ENCODE results near the gene CDK5R1. TPM values are rescaled to one million over a fixed set of nuclear protein-coding genes. Genes with fewer than 3 reads are reported as not detected.

Gene CDK5R1
- total RNA-seq, 1 experiment from 2014 or later = 9.9 TPM

- no peaks in the 10 kb centered on the region for H3K36me3 Mint-ChIP-seq
- peak overlapping the region; percentile 18; the same call in 1 of the 2 replicates for H3K27ac Mint-ChIP-seq
- TF ChIP-seq, protein P1, sequence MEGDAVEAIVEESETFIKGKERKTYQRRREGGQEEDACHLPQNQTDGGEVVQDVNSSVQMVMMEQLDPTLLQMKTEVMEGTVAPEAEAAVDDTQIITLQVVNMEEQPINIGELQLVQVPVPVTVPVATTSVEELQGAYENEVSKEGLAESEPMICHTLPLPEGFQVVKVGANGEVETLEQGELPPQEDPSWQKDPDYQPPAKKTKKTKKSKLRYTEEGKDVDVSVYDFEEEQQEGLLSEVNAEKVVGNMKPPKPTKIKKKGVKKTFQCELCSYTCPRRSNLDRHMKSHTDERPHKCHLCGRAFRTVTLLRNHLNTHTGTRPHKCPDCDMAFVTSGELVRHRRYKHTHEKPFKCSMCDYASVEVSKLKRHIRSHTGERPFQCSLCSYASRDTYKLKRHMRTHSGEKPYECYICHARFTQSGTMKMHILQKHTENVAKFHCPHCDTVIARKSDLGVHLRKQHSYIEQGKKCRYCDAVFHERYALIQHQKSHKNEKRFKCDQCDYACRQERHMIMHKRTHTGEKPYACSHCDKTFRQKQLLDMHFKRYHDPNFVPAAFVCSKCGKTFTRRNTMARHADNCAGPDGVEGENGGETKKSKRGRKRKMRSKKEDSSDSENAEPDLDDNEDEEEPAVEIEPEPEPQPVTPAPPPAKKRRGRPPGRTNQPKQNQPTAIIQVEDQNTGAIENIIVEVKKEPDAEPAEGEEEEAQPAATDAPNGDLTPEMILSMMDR (IDR thresholded peaks at IDR 0.05) = no peak
- TF ChIP-seq TEAD1 (CRISPR knock-in tag; IDR thresholded peaks at IDR 0.05) (no peak), NFATC4 (CRISPR knock-in tag; IDR thresholded peaks at IDR 0.05) (no peak), ZNF219 (CRISPR knock-in tag; IDR thresholded peaks at IDR 0.05; ENCODE audit: borderline replicate concordance) (no peak), SP1 (CRISPR knock-in tag; conservative IDR thresholded peaks at IDR 0.05) (no peak), IRF2 (CRISPR knock-in tag; IDR thresholded peaks at IDR 0.05; ENCODE audit: borderline replicate concordance, low read depth) (no peak), GRHL2 (CRISPR knock-in tag; IDR thresholded peaks at IDR 0.05; ENCODE audit: insufficient replicate concordance, severe bottlenecking) (no peak), FOXP1 (CRISPR knock-in tag; IDR thresholded peaks at IDR 0.05; ENCODE audit: borderline replicate concordance) (no peak), TEAD4 (CRISPR knock-in tag; IDR thresholded peaks at IDR 0.05) (no peak), FOXJ3 (CRISPR knock-in tag; IDR thresholded peaks at IDR 0.05; ENCODE audit: borderline replicate concordance) (no peak), TCF7 (CRISPR knock-in tag; IDR thresholded peaks at IDR 0.05; ENCODE audit: low read depth) (no peak), CDX4 (CRISPR knock-in tag; IDR thresholded peaks at IDR 0.05; ENCODE audit: borderline replicate concordance) (no peak), TP53 (CRISPR knock-in tag; IDR thresholded peaks at IDR 0.05) (no peak)
- no peak for DNase-seq (ENCODE audit: low spot score)
- no peaks in the 10 kb centered on the region for H3K9me3 Mint-ChIP-seq
- CTCF ChIA-PET = interaction anchor here (0.6 to 1.6 kb wide), 5 partner anchors 24 to 90 kb away, joined by 3 to 4 read pairs (median 4); partner anchors contain the start of genes CDK5R1 and PSMD11
- ATAC-seq = no peak
- peaks cover 71% of the 10 kb centered on the region for H3K4me1 Mint-ChIP-seq
- POLR2A ChIA-PET = interaction anchor here (1.3 kb wide), 1 partner anchor 29 kb away, joined by 3 read pairs; no protein-coding TSS in a partner anchor
- H3K27me3 Mint-ChIP-seq (ENCODE audit: low read depth) = peaks cover 6% of the 10 kb centered on the region
- H3K4me3 Mint-ChIP-seq = peak overlapping the region; percentile 34
Measured at GRCh38 chr17:32517982-32518381, 31.2 kb downstream of the CDK5R1 start.

DNA sequence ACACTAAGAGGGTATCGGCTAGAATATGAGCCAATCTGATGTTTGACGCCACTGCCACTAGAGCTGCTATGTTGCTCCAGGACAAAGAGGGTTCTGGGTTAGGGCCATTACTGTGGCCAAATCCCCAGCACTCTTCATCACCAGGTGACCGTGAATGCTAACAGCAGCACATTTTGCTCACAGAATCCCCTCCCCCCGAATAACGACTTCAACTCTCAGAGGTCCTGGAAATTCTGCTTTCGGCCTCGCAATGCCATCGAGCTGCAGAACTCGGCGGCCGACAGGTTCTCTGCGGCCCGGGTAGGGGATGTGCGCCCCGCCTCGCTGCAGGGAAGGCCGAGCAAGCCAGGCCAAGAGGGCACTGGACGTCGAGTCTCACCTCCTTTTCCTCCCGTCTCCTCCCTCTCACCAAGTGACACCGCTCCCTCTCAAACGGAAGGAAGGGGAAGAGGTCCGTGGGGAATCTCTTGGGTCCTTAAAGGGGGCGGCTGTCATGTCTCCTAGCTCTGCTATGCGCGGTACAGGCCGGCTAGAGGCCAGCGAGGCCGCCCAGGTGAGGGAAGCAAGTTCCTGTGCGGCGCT is 31.9 kb downstream of the CDK5R1 start:
- peak overlapping the region; percentile 72 for H3K4me3 Mint-ChIP-seq
- CTCF ChIA-PET = interaction anchor here (0.6 to 1.6 kb wide), 7 partner anchors 23 to 359 kb away, joined by 3 to 5 read pairs (median 4); partner anchors contain the start of genes CDK5R1 and PSMD11
- no peaks in the 10 kb centered on the region for H3K9me3 Mint-ChIP-seq
- H3K36me3 Mint-ChIP-seq = no peaks in the 10 kb centered on the region
- DNase-seq (ENCODE audit: low spot score) (no peak), ATAC-seq (peak; percentile 39)
- peaks cover 78% of the 10 kb centered on the region for H3K4me1 Mint-ChIP-seq
- POLR2A ChIA-PET = interaction anchor here (0.6 to 1.3 kb wide), 2 partner anchors 12 to 28 kb away, joined by 3 read pairs; no protein-coding TSS in a partner anchor
- peak overlapping the region; percentile 73 for H3K27ac Mint-ChIP-seq
- peaks cover 6% of the 10 kb centered on the region for H3K27me3 Mint-ChIP-seq (ENCODE audit: low read depth)
- TF ChIP-seq ZNF423 (CRISPR knock-in tag; IDR thresholded peaks at IDR 0.05) (no peak), RELA (CRISPR knock-in tag; IDR thresholded peaks at IDR 0.05; ENCODE audit: borderline replicate concordance) (no peak), AFF4 (CRISPR knock-in tag; IDR thresholded peaks at IDR 0.05; ENCODE audit: borderline replicate concordance) (no peak), ZNF416 (CRISPR knock-in tag; IDR thresholded peaks at IDR 0.05) (no peak), CREM (CRISPR knock-in tag; IDR thresholded peaks at IDR 0.05) (no peak), SMAD3 (CRISPR knock-in tag; IDR thresholded peaks at IDR 0.05; ENCODE audit: borderline replicate concordance) (0 out of 2 replicates have a peak, but pooled peaks have one; percentile 64), PRRX2 (CRISPR knock-in tag; IDR thresholded peaks at IDR 0.05) (no peak), ZNF121 (CRISPR knock-in tag; IDR thresholded peaks at IDR 0.05) (no peak), FOXK1 (CRISPR knock-in tag; IDR thresholded peaks at IDR 0.05) (0 out of 2 replicates have a peak, but pooled peaks have one; percentile 2), ZNF396 (CRISPR knock-in tag; IDR thresholded peaks at IDR 0.05; ENCODE audit: borderline replicate concordance) (no peak), SMAD4 (CRISPR knock-in tag; IDR thresholded peaks at IDR 0.05) (0 out of 2 replicates have a peak, but pooled peaks have one; percentile 7), STAT6 (CRISPR knock-in tag; conservative IDR thresholded peaks at IDR 0.05; ENCODE audit: low read depth) (no peak)
- TF ChIP-seq, protein P2, sequence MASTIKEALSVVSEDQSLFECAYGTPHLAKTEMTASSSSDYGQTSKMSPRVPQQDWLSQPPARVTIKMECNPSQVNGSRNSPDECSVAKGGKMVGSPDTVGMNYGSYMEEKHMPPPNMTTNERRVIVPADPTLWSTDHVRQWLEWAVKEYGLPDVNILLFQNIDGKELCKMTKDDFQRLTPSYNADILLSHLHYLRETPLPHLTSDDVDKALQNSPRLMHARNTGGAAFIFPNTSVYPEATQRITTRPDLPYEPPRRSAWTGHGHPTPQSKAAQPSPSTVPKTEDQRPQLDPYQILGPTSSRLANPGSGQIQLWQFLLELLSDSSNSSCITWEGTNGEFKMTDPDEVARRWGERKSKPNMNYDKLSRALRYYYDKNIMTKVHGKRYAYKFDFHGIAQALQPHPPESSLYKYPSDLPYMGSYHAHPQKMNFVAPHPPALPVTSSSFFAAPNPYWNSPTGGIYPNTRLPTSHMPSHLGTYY (CRISPR knock-in tag; IDR thresholded peaks at IDR 0.05) = no peak
